K562 treated with DMSO at 1 percent for 48 hours (cell line): ENCODE data around the gene YEATS2. TPM values are rescaled to one million over a fixed set of nuclear protein-coding genes. Genes with fewer than 3 reads are reported as not detected.

Source experiments
- total RNA-seq: library from RNA; unstranded; fragments of 300-600 nt; gene quantifications from 2 replicates; pipeline ENCODE4 v1.2.3, GENCODE V29; 2022; ENCODE audit warnings: low replicate concordance; ENCODE audit errors: extremely low read depth

The YEATS2 gene
- total RNA-seq: not detected in 2 replicates

DNA sequence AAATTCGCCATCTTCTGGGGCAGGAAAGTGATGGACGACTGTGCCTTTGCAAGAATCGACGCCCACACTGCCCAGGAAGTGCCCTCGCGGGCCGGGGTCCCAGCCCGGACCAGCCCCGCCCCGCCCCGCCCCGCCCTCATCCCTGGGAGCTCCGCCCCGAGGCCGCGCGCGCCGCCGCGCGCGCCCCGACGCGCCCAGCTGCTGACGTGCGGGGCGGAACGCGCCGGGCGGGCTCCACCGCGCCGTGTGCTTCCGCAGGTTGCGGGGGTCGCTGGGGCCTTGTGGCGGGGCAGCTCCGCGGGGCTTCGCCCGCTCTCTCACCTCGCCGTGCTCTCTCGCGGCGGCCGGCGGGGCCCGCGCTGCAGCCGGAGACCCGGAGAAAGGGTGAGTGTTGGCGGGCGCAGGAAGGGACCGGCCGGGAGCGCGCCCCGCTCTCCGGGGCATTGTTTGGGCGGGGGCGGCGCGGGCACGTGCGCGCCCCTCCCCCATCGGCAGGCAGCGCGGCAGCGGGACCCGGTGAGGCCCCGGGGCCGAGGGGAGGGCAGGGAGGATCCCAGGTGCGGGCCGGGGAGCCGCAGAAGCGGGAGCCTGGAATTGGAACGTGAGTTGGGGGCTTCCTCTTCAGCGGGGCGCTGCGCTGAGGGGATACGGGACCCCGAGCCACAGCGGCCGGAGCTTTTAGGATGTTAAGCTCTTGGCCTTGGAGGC, at the start of gene YEATS2:
YEATS2 (plus strand) TSS at position 188 of the 708 bp plus-strand sequence. CDS start 17,366 bp downstream, outside the sequence.

DNA sequence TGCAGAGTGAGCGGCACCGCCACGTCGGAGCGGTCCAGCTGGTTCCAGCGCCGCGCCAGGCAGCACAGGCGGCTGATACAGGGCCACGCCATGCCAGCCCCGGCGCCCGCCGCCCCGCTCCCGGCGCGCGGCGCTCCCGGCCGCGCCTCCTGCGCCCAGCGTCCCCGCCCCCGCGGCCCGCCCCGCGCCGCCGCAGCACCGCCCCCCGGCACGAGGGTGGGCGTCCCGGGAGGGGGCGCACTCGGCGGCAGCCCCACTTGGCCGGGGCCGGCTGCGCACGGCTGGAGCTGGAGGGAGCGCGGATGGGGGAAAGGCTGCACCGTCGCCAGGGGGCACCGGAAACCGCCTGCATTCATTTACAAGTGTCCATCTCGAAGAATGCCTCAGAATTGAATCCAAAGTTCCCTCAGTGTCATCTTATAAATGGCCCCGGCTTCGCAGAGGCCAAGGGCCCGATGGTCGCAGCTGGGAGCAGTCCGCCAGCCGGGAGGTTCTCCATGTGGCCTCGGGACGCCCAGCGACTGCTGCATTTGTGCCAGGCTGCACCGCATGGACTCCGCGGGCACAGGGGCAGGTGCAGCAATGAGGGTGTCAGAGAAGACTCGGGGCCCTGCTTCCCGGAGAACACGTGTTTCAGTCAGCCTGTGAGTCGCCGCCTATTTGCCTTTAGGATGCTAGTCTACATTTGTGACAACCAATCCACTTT, 128.0 kb downstream of the YEATS2 start, which contains the start of gene MAP6D1:
MAP6D1 (minus strand) TSS at position 122 of the 706 bp plus-strand sequence; CDS start at position 92, 30 bp downstream.

Other genes with a start within 250 kb of the YEATS2 start
- gene KLHL6, start 142.1 kb upstream of the YEATS2 start, total RNA-seq: not detected in 2 replicates
- not detected in 2 replicates for gene KLHL24, start 62.2 kb upstream of the YEATS2 start, total RNA-seq
- not detected in 2 replicates for gene MAP6D1, start 127.8 kb downstream of the YEATS2 start, total RNA-seq
- gene PARL, start 187.1 kb downstream of the YEATS2 start, total RNA-seq: not detected in 2 replicates